HG03066 (cell line): ENCODE results near the gene CNGA4.
"Not testable (repeated sequence)": the region's sequence is repeated elsewhere in the genome, so short reads cannot be mapped to it uniquely, and the experiment has no call there.

ENCODE experiments used
- ATAC-seq: cut with Tn5 transposase; IDR thresholded peaks from one replicate; pipeline ENCODE4 v1.9.1; 2021; ENCODE audit warnings: low read depth; ENCODE audit not compliant: unreplicated experiment

Gene CNGA4

GRCh38 chr11:6225024-6225423 is 13.9 kb upstream of the CNGA4 start:
- no peak for ATAC-seq

GRCh38 chr11:6225896-6226295 is 13.0 kb upstream of the CNGA4 start:
- ATAC-seq: no peak

- no peak for ATAC-seq
Observed at GRCh38 chr11:6228520-6228919, 10.4 kb upstream of the CNGA4 start.

- ATAC-seq: no peak
Observed at GRCh38 chr11:6229911-6230310, 9.0 kb upstream of the CNGA4 start.

GRCh38 chr11:6232899-6233298 is 6.0 kb upstream of the CNGA4 start:
- ATAC-seq: no peak

GRCh38 chr11:6233984-6234386 is 4.9 kb upstream of the CNGA4 start:
- peak; percentile 0 for ATAC-seq

GRCh38 chr11:6234387-6235107 is 4.3 kb upstream of the CNGA4 start, which contains the start of gene FHIP1B:
FHIP1B (minus strand) TSS chr11:6234636; CDS start chr11:6224516, 10,120 bp downstream.
- ATAC-seq: peak; percentile 90

GRCh38 chr11:6237266-6237665 is 1.6 kb upstream of the CNGA4 start:
- ATAC-seq: no peak

- ATAC-seq: no peak
Observed at GRCh38 chr11:6237761-6238302, 1.1 kb upstream of the CNGA4 start.

GRCh38 chr11:6240139-6240538 is 1.2 kb downstream of the CNGA4 start:
- no peak for ATAC-seq

- ATAC-seq: no peak
Observed at GRCh38 chr11:6240781-6241180, 1.9 kb downstream of the CNGA4 start.

- no peak for ATAC-seq
Observed at GRCh38 chr11:6241316-6241715, 2.4 kb downstream of the CNGA4 start.

GRCh38 chr11:6245536-6245935 is 6.6 kb downstream of the CNGA4 start:
- ATAC-seq: no peak

GRCh38 chr11:6248248-6248647 is 9.4 kb downstream of the CNGA4 start:
- no peak for ATAC-seq

- ATAC-seq: not testable (repeated sequence)
Observed at GRCh38 chr11:6248897-6249296, 10.0 kb downstream of the CNGA4 start.

GRCh38 chr11:6249770-6250555 is 11.1 kb downstream of the CNGA4 start:
- no peak for ATAC-seq

- peak; percentile 66 for ATAC-seq
Observed at GRCh38 chr11:6251120-6251733, 12.3 kb downstream of the CNGA4 start.

- ATAC-seq: no peak
Observed at GRCh38 chr11:6251990-6252473, 13.1 kb downstream of the CNGA4 start.

- no peak for ATAC-seq
Observed at GRCh38 chr11:6253197-6253596, 14.3 kb downstream of the CNGA4 start.

GRCh38 chr11:6258141-6258540 is 19.3 kb downstream of the CNGA4 start:
- ATAC-seq: no peak

- no peak for ATAC-seq
Observed at GRCh38 chr11:6258571-6259081, 19.7 kb downstream of the CNGA4 start.
